Measurements from ENCODE around the gene PRKN.

The PRKN gene

GRCh38 chr6:162700966-162701365, 26.6 kb downstream of the PRKN start:
- no peak for TF ChIP-seq ZFP30 (CRISPR knock-in tag; IDR thresholded peaks at IDR 0.05)
- no peak for TF ChIP-seq ZNF70 (CRISPR knock-in tag; IDR thresholded peaks at IDR 0.05)
- no peak for TF ChIP-seq TSHZ2 (CRISPR knock-in tag; IDR thresholded peaks at IDR 0.05)
- TF ChIP-seq ISL1 (CRISPR knock-in tag; IDR thresholded peaks at IDR 0.05), result no peak
- TF ChIP-seq CSDC2 (CRISPR knock-in tag; IDR thresholded peaks at IDR 0.05), result no peak
- TF ChIP-seq SNAI2 (CRISPR knock-in tag; IDR thresholded peaks at IDR 0.05), result no peak
- TF ChIP-seq, protein P1, sequence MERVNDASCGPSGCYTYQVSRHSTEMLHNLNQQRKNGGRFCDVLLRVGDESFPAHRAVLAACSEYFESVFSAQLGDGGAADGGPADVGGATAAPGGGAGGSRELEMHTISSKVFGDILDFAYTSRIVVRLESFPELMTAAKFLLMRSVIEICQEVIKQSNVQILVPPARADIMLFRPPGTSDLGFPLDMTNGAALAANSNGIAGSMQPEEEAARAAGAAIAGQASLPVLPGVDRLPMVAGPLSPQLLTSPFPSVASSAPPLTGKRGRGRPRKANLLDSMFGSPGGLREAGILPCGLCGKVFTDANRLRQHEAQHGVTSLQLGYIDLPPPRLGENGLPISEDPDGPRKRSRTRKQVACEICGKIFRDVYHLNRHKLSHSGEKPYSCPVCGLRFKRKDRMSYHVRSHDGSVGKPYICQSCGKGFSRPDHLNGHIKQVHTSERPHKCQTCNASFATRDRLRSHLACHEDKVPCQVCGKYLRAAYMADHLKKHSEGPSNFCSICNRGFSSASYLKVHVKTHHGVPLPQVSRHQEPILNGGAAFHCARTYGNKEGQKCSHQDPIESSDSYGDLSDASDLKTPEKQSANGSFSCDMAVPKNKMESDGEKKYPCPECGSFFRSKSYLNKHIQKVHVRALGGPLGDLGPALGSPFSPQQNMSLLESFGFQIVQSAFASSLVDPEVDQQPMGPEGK (CRISPR knock-in tag; IDR thresholded peaks at IDR 0.05; ENCODE audit: borderline replicate concordance), result no peak
- no peak for TF ChIP-seq BACH2 (CRISPR knock-in tag; IDR thresholded peaks at IDR 0.05; ENCODE audit: borderline replicate concordance)
- TF ChIP-seq ZNF8 (CRISPR knock-in tag; IDR thresholded peaks at IDR 0.05), result no peak
- TF ChIP-seq POU6F1 (CRISPR knock-in tag; IDR thresholded peaks at IDR 0.05; ENCODE audit: borderline replicate concordance, low read depth), result no peak
- ATAC-seq, result no peak

DNA sequence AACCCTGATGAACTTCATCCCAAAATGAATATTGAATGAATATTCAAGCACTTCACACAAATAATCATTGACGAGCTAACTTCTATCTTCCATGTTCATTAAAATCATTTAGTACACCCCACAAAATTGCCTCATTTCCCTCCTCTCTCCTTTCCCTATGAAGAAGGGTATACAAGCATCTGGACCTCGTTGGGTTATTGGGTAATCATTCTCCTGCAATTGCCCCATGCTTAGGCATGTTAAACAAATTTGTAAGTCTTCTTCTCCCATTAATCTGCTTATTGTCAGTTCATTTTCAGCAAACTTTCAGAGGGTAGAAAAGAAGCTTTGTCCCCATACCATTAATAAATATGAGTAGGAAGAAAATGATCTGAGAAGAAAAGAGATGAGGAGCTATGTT, 27.6 kb downstream of the PRKN start:
- TF ChIP-seq ZC3H10 (CRISPR knock-in tag; IDR thresholded peaks at IDR 0.05) (no peak), OSR1 (CRISPR knock-in tag; IDR thresholded peaks at IDR 0.05) (no peak), SNAI2 (CRISPR knock-in tag; IDR thresholded peaks at IDR 0.05) (no peak), PPARA (CRISPR knock-in tag; IDR thresholded peaks at IDR 0.05; ENCODE audit: borderline replicate concordance) (no peak), TCF4 (CRISPR knock-in tag; IDR thresholded peaks at IDR 0.05; ENCODE audit: borderline replicate concordance) (no peak), BACH2 (CRISPR knock-in tag; IDR thresholded peaks at IDR 0.05; ENCODE audit: borderline replicate concordance) (no peak), CSRNP3 (CRISPR knock-in tag; IDR thresholded peaks at IDR 0.05) (no peak), ZFP30 (CRISPR knock-in tag; IDR thresholded peaks at IDR 0.05) (no peak), ARNTL (CRISPR knock-in tag; IDR thresholded peaks at IDR 0.05; ENCODE audit: borderline replicate concordance, low read depth) (no peak), ESRRG (CRISPR knock-in tag; IDR thresholded peaks at IDR 0.05) (no peak), ZNF70 (CRISPR knock-in tag; IDR thresholded peaks at IDR 0.05) (no peak)
- TF ChIP-seq, protein P2, sequence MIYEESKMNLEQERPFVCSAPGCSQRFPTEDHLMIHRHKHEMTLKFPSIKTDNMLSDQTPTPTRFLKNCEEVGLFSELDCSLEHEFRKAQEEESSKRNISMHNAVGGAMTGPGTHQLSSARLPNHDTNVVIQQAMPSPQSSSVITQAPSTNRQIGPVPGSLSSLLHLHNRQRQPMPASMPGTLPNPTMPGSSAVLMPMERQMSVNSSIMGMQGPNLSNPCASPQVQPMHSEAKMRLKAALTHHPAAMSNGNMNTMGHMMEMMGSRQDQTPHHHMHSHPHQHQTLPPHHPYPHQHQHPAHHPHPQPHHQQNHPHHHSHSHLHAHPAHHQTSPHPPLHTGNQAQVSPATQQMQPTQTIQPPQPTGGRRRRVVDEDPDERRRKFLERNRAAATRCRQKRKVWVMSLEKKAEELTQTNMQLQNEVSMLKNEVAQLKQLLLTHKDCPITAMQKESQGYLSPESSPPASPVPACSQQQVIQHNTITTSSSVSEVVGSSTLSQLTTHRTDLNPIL (CRISPR knock-in tag; IDR thresholded peaks at IDR 0.05; ENCODE audit: low read depth), result no peak
- no peak for ATAC-seq

- no peak for ATAC-seq
- TF ChIP-seq TCF4 (CRISPR knock-in tag; IDR thresholded peaks at IDR 0.05; ENCODE audit: borderline replicate concordance) (no peak), ZFP30 (CRISPR knock-in tag; IDR thresholded peaks at IDR 0.05) (no peak), PPARA (CRISPR knock-in tag; IDR thresholded peaks at IDR 0.05; ENCODE audit: borderline replicate concordance) (no peak), CSDC2 (CRISPR knock-in tag; IDR thresholded peaks at IDR 0.05) (no peak), ESRRG (CRISPR knock-in tag; IDR thresholded peaks at IDR 0.05) (no peak), ZC3H10 (CRISPR knock-in tag; IDR thresholded peaks at IDR 0.05) (no peak), OSR1 (CRISPR knock-in tag; IDR thresholded peaks at IDR 0.05) (no peak), ZNF70 (CRISPR knock-in tag; IDR thresholded peaks at IDR 0.05) (no peak), ZNF8 (CRISPR knock-in tag; IDR thresholded peaks at IDR 0.05) (no peak), TOX (CRISPR knock-in tag; IDR thresholded peaks at IDR 0.05; ENCODE audit: borderline replicate concordance) (no peak), TSHZ2 (CRISPR knock-in tag; IDR thresholded peaks at IDR 0.05) (no peak), ARNTL (CRISPR knock-in tag; IDR thresholded peaks at IDR 0.05; ENCODE audit: borderline replicate concordance, low read depth) (no peak), SNAI2 (CRISPR knock-in tag; IDR thresholded peaks at IDR 0.05) (no peak), RARB (CRISPR knock-in tag; IDR thresholded peaks at IDR 0.05) (no peak)
- TF ChIP-seq, protein P2 (CRISPR knock-in tag; IDR thresholded peaks at IDR 0.05; ENCODE audit: low read depth), result no peak
- TF ChIP-seq, protein P1 (CRISPR knock-in tag; IDR thresholded peaks at IDR 0.05; ENCODE audit: borderline replicate concordance), result no peak
Measured at GRCh38 chr6:162698440-162698839, 29.1 kb downstream of the PRKN start.

Measured in SK-N-SH treated with all-trans-retinoic acid at 6 μM for 48 hours (cell line).